ENCODE results near the gene ASS1.

ASS1 gene

DNA sequence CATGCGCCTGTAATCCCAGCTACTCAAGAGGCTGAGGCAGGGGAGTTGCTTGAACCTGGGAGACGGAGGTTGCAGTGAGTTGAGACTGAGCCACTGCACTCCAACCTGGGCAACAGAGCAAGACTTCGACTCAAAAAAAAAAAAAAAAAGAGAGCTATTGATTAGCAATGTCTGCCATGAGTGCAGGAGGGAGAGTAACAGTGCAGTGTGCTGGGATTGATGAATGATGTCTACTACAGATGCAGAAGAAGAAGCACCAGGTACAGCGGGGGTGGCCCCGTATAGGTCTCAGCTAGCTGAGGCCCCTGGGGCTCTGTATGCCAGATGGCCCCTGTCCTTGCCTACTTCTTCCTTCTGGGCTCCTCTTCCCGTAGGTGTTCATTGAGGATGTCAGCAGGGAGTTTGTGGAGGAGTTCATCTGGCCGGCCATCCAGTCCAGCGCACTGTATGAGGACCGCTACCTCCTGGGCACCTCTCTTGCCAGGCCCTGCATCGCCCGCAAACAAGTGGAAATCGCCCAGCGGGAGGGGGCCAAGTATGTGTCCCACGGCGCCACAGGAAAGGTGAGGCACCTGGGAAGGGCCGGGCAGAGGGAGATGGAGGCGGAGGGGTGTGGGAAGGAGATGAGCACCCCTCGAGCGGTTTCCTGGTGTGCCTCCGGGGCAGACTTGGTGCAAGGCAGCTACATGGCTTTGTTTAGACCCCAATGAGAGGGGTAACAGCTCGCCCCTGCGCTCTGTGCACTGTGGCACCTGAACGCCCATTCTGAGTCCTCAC, 13.5 kb downstream of the ASS1 start:
- DNase-seq = no peak

DNA sequence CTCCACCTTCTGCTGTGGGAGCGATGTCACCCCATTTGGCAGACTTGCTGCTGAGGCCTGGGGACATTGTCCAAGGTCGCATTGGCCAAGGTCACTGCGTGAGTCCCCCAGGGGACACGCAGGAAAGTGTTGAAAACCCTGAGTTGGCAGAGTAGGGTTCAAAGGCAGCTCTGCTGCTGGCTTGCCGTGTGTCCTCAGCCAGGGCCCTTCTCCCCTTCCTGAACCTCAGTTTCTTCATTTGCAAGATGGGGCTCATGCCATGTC, 14.0 kb downstream of the ASS1 start:
- DNase-seq = no peak

DNA sequence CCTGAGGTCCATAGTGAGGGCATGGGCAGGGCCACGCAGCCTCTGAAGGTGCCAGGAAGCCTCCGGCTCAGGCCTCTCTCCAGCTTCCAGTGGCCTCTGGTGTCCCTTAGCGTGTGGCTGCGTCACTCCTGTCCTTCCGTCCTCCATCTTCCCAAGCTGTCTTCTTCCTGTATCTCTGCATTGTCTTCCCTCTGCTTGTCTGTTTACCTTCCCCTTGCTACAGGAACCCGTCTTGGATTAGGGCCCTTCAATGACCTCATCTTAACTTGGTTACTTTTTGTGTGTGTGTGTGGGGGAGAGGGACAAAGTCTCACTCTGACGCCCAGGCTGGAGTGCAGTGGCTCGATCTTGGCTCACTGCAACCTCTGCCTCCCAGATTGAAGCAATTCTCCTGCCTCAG, 14.4 kb downstream of the ASS1 start:
- DNase-seq = no peak

DNA sequence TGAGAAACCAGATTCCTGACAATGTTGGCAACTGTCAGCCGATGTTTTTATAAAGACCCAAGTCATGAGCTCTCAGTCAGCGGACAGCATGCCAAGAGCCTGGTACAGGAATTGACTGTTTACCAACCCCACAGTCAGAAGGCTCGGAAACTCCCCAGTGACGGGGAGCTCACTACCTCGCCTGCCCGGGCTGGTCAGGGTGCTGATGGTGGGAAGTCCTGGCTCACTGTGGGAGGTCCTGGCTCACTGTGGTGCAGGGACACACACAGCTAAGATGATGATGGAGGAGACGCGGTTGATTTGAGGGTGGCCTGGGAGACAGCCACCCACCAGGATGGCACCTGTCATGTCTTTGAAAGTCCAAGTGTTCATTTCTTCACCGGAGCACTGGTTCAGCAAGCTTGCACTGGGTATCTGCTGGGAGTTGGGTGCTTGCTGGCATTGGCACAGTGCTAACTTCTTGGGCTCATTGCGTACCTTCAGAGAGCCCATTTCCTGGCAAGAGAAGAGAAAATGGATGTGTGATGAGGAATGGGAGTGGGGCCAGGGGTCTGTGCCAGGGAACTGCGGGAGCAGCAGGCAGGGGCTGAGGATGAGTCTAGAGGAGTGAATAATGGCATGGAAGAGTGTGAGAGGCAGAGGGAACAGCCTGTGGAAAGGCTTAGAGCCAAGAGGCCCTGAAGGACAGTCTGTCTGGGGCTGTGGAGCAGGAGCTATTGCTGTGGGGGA, 15.3 kb downstream of the ASS1 start:
- DNase-seq = no peak

DNA sequence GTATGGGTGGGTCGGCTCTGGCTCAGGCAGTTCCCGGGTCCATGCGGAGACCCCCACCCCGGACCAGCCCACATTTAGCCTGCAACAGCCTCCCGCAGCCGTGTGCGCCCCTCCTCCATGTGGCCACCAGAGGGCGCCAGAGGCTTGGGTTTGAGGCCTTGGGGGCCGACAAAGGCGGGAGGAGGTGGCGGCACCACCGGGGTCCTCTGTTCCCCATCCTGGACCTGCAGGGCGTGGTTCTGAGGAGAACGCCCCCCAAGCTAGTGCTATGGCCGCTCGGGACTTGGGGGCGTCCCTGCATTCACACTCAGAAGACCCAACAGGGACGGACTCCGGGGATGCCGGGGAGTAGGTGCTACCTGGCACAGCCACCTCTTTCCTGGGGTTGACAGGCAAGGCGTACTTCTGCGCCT, 16.5 kb downstream of the ASS1 start:
- DNase-seq = peak; percentile 59 to 63

DNA sequence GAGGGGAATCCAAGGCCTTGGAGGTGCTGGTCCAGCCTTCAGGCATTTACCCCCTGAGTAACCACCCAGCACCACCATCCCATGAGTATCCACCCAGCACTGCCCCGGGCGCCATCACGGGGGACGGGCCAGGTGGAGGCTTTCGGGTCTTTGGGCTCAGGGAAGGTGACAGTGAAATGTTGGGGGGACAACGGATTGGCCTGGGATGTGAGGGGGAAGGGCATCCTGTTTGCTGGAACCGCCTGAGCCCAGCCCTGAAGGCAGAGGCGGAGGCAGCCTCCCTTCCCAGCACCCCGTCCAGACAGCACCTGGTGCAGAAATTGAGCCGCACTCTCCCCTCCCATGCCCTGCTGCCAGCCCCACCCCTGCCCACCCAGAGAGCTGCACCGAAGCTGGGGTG, 17.0 kb downstream of the ASS1 start:
- no peak for DNase-seq

DNA sequence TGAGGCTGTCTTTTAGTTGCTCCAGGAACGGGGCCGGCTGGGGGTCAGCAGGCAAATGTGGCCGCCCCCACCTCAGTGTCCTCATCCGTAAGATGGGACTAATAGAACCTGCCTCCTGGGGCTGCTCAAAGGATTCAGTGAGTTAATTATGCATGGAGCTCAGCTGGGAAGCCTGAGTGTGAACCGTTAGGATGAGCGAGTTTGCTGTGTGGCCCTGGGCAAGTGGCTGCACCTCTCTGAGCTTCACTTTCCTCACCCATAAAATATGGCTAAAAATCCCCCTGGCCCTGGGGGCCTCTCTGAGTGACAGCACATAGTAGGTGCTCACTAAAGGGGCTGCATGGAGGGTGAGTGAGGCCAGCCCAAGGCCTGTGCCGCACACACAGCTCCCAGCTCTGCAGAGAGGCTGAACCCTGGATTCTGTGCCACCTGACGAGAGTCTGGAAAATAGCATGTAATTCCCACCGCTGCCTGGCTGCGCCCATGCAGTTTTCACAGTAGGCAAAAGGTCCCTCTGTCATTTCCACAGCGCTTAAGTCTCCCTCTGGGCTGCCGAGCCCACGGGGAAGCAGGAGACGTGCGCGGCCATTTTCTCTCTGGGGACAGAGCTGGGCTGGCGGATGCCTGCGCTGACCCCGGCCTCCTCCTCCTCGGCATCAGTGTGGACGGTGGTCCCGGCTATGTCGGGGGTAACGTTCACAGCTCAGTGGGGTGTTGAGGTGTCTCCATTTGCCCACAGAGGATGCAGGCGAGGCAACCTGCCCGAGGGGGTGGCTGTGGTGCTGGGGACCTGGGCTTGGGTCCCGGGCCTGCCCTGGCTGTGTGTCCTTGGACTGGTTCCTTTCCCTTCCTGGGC, 18.2 kb downstream of the ASS1 start:
- DNase-seq = no peak

DNA sequence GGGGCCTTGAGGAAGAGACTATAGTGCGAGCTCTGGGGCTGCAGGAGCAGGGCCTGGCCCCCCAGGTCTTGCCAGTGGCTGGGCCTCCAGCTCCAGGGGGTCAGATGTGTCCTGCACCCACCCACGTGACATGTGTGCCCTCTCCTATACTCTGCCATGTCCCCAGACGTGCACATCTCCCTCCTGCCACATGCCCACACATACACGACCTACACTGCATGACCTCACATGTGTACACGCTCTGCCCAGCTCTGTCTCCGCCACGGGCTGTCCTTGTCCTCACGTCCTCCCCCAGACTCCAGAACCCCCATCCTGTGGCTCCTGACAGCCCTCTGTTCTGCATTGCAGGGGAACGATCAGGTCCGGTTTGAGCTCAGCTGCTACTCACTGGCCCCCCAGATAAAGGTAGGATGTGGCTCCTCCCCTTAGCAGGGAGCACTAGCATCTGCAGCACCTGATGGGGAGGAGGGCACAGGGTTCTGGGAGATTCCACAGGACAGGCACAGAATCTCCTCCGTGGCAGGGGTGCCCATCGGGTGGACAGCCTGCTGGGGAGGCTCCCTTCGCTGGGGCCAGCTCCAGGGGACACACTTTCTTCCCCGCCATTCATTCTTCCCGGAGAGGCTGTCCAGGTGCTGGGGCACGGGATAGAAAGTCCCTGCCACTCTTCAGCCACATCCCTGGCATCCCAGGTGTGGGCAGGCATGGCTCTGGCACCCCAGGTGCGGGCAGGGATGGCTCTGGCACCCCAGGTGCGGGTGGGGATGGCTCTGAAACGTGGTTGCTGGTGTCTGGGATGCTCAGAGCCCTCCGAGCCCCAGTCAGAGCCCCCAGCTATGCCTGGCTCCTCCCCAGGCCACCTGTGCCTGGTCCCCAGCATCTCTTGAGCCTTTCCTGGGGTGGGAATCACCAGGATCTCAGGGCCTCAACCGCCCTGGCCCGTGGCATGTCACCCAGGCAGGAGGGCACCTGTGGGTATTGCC, 19.3 kb downstream of the ASS1 start:
- no peak for DNase-seq

DNA sequence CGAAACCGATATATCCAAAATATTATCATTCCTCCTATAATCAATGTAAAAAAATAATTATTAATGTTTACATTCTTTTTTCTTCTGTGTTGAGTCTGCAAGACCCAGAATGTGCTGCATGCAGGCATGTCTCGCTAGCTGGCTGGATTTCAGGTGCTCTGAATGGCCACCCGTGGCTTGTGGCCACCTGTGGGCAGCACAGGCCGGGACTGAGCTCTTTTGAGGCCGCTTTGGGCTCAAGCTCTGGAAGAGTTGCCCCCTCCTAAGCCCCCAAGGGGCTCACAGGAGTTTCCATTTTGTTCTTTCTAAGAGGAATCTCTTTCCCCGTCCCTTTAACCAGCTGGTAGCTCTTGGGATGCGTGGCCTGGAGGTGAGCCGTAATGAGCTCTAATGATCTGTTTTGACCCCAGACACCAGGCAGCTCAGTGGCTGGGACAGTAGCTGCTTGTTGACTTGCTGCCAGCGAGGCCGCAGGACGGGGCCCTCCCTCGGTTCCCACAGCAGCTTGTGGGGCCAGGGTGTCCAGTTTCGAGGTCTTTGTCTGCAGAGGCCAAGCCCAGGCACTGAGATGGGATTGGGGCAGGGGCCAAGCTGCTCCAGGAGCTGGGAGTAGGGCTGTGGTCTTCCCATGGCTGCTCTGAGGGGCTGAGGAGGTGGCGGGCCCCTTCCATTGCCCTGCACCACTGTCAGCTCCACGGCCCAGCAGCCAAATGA, 20.8 kb downstream of the ASS1 start:
- no peak for DNase-seq

DNA sequence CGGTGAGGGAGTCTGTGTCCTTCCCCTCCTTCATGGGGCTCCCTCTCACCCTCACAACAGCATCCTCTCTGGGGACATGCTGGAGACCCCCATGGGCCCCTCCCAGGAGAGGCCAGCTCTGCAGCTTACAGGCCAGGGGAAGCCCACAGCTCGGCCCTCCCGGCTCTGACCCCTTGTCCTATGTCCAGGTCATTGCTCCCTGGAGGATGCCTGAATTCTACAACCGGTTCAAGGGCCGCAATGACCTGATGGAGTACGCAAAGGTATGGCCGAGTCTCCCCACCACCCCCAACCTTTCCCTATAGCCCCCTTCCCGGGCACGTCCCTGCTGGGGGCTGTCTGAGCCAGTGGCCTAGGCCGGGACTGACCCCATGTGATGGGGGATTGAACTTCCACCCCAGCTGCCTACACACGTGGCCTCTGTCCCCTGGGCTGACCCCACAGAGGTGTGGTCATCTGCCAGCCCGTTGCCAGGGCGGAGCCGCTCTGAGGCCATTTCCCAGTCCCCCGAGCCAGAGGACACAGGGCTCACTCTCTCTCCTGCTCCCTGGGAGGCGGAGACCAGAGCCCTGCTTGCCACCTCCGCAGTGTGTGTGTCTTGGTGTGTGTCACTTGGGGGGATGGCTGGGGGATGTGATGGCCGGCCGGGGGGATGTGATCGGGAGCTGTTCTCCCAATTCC, 21.9 kb downstream of the ASS1 start:
- DNase-seq = no peak

DNA sequence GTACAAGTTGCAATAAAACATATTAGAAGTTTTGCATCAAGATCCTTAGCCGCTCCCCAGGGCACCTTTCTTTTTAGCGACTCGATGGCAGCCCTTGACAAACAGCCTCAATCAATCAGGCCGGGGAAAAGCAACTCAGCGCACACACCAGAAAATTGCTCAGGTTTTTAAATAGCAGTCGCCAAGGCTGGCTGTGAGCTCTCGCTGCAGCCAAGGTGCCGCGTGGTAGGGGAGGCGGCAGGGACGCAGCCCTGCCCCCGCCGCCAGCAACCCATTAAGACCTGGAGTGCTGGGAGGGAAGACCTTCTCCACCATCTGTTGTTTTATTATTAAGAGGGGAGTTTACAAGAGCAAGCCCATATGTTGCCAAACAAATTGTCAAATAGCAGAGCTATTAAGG, 22.6 kb downstream of the ASS1 start:
- DNase-seq = no peak

DNA sequence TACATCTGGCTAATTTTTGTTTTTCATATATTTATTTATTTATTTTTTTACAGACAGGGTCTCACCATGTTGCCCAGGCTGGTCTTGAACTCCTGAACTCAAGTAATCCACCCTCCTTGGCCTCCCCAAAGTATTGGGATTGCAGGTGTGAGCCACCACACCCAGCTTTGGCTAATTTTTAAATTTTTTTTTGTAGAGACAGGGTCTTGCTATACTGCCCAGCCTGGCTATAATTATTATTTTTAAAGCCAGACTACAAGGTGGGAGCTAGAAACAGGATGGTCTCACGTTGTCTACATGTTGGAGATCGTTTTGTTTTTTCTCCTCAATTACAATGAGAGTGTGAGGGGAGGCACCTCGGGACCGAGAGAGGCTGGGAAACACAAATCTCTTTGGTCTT, 23.8 kb downstream of the ASS1 start:
- no peak for DNase-seq

DNA sequence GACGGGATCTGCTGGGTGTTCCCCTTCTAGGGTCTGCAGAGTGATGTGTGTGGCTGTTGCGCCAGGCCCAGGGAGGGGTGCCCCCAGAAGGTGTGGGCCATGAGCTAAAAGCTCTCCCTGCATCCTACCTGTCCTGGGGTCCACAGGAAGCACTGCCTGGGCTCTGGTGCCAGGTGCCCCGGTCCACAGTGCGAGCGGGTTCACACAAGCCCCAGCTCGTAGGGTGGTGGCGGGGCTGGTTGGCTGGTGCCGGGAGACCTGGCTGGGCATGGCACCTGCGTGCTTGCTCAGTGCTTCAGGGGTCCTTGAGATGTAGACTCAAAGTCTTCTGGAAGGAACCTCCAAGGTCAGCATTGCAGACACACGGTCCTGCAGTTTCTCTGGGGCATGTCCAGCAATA, 25.5 kb downstream of the ASS1 start:
- no peak for DNase-seq

DNA sequence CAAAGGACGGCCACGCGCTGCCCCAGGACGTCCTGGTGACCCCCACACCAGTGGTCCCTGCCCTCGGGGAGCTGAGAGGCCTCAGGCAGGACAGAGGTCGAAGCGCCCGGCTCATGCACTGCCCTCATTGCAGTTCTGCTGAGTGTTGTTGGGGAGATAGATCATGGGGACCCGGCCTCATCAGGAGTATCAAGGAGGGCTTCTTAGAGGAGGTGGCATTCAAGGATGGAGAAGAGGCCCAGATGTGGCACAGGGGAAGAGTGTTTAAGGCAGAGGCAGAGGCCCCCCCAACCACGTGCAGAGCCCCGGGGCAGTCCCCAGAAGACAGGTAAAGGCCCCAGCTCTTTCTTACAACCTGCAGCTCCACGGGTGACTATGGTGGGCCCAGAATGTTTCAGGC, 26.2 kb downstream of the ASS1 start:
- no peak for DNase-seq

DNA sequence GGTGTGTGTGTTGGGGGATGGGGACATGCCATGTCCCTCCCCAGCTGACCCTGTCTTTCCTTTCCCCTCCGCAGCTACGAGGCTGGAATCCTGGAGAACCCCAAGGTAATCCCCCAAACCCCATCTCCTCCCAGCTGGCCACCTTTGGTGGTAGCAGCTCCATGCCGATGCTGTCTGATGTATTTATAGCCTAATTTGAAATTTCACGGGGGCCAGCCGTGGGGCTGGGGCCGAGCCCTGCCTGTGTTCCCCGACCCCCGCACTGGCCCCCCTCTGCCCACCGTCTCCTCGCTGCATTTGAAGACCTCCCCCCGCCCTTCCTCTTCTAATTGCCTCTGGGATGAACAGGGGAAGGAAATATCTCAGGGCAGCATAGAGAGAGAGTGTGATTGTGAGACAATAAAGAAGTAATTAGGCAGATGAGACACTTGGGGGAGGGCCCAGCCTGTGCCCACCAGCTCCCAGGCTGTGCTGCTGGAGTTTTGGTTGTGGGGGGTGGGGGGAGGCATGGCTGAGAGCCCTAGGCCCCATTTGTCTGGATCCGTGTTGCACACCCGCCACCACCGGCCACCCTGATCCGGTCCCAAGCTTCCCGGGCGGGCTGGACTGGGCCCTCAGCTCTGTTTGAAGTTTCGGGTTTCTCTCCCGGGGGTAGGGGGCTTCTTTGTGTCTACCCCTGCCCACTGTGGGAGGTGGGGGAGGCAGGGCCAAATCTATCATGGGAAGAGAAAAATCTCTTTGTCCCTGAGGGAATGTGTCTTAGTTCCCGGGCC, 26.8 kb downstream of the ASS1 start:
- DNase-seq = no peak

DNA sequence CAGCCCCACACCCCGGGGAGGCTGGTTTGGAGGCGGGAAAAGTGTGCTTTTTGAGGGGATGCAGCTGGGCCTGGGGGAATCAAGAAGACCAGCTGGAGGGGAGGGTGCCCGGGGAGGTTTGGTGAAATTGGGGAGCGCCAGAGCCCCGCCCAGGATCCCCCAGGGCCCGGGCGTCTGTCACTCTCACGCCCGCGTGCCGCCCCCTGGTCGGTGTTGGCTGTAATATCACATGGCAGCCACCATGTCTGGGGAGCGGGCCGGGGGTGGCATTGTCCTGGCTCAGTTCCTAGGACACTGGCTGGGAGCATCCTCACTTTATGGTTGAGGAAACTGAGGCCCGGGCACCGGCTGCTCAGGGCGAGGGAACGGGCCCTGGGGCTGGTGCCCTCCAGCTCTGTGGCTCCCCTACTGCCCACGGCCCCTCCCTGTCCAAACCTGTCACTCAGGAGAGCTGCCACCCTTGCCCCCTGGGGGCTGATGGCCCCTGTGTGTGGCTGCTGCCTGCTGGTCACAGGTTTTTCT, 27.5 kb downstream of the ASS1 start:
- DNase-seq = no peak

DNA sequence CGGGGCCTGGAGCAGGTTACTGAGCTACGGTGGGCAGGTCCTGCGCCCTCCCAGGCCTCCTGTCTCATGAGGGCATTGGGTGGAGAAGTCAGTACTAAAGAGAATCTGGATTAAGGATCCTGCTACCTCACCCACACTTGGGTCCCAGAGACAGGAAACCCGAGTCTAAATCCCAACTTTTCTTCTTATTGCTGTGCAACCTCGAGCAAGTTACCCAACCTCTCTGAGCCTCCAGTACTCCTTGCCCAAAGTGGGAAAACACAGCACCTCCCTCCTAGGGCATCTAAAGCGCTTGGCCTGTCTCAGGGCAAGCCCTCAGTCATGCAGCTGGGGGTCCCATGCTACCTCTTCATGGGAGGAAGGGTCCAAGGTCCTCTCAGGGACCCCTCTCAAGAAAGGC, 28.2 kb downstream of the ASS1 start:
- no peak for DNase-seq

DNA sequence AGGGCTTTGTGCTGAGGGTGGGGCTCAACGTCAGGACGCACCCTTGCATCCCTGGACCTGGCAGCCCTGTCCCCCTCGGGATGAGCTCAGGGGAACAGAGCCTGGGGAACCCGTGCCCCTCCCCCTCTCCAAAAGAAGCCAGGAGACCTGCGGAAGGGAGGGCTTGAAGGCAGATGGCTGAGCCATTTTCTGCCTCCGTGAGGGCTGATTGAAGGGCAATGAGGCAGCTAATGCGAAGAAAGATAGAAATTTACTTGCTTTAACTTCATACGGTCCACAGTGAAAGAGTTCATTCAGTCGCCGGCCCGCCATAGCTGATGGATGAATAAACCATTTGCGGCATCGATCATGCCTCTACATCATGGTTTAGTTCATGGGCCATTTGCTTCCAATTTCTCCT, 28.8 kb downstream of the ASS1 start:
- no peak for DNase-seq

DNA sequence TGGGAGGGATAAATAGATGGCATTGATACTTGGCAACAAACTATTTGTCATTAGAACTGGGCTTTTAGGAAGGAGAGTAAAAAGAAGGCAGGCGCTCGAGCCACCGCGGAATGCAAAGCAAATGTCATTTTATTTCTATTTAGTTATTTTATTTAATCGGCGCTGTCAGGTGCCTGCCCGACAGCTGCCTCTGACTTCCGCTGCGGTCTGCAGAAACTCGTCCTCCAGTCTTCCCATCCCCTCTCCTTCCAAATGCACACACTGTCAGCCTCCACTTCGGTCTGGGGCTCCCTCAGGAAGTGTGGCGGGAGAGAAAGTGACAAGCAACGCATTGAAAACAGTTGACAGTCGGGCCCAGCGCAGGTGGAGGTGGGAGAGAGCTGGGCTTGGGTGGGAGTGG, 29.3 kb downstream of the ASS1 start:
- DNase-seq = no peak

DNA sequence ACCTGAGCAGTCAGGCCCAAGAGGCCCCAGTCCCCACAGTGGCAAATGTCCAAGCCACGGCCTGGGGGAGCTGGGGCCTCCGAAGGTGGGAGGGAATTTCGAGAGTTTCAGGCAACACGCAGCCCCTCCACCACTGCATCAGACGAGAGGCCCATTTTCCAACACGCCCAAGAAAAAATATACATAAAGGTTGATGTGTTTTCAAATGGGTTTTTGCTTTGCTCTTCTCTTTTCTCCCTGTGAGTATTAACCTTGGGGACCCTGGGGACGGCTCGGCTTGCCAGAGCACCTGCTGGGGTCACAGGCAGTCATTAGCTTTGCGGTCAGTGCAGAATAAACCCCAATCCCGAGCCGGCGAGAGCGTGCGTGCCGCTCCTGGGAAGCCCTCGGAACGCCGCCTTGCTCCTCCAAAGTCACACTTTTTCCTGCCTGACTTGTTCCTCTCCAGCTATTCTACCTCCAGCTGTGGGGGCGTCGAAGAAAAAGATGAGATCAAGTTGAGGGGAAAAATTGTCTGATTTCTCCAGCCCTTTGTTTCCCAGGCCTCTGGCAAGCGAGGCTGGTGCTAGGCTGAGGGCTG, 31.5 kb downstream of the ASS1 start:
- DNase-seq = no peak
